Measurements from ENCODE around the gene RBCK1. TPM values are rescaled to one million over a fixed set of nuclear protein-coding genes. Genes with fewer than 3 reads are reported as not detected.

Gene RBCK1
- total and polyA plus RNA-seq, 12 donors, result 55.2 to 339 (median 128) TPM

DNA sequence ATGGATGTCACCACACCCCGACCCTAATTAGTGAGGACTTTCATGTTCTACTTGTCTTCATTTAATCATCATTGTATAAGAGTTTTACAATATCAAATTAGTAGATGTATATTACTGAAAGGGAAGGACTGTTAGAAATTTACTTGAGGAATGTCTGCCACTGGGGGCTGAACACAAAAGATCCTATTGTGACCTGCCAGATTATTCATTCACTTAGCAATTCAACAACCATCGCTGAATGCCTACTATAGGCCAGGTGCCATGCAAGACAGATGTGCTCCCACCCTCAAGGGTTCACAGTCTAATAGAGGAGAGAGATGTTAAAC, 8.0 kb upstream of the RBCK1 start:
- no peak for DNase-seq
- Histone ChIP-seq H3K4me1 (replicated peaks in 1 of 2) (peaks cover 0 to 13% of the 10 kb centered on the region in 2 donors), H3K27me3 (no peaks in the 10 kb centered on the region), H3K27ac (no peak overlapping the region), H3K9me3 (replicated peaks in 1 of 3) (no peaks in the 10 kb centered on the region), H3K4me3 (no peak overlapping the region), H3K36me3 (replicated peaks in 1 of 2) (peaks cover 0 to 7% of the 10 kb centered on the region in 2 donors)
- no peak for TF ChIP-seq POLR2A (IDR thresholded peaks at IDR 0.05)
- TF ChIP-seq, protein P1, sequence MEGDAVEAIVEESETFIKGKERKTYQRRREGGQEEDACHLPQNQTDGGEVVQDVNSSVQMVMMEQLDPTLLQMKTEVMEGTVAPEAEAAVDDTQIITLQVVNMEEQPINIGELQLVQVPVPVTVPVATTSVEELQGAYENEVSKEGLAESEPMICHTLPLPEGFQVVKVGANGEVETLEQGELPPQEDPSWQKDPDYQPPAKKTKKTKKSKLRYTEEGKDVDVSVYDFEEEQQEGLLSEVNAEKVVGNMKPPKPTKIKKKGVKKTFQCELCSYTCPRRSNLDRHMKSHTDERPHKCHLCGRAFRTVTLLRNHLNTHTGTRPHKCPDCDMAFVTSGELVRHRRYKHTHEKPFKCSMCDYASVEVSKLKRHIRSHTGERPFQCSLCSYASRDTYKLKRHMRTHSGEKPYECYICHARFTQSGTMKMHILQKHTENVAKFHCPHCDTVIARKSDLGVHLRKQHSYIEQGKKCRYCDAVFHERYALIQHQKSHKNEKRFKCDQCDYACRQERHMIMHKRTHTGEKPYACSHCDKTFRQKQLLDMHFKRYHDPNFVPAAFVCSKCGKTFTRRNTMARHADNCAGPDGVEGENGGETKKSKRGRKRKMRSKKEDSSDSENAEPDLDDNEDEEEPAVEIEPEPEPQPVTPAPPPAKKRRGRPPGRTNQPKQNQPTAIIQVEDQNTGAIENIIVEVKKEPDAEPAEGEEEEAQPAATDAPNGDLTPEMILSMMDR (IDR thresholded peaks at IDR 0.05), result no peak
- intact Hi-C loops (cut with DNase I), result no loop called here
- 41 to 67% (median 53%) methylated on average over 2 of the region's 2 CpGs for WGBS, 4 donors

DNA sequence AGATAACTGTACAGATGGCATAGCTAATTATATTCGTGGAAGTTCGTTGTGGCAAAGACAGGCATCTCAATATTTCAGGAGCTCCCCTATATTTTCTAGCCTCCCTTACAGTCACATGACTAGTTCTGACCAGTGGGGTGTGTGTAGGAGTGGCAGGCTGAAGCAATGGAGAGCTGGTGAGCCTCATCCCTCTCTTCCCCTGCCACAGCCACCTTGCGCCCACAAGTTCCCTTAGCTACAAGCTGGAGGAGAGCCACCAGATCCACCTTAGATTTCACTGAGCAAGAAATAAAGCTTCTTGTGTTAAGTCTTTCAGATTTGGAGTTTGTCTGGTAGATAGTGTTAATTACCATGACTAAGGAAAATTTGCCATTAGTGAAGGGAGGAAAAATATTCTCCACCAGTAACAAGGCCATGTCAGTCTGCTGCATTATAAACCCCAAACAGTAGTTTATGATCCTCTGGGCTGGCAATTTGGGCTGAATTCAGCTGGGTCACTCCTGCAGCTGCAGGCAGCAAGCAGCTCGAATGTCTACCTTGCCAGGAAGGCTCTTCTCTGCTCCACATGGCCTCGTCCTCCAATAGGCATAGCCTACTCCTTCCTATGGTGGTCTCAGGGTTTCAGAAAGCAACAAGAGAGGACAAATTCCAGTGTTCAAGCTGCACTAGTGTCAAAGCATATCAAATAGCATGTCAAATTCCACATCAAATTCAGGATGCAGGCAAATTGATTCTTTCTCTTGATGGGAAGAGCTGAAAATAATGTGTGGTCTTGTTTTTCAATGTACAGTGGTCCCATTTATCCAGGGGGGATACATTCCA, 7.4 kb upstream of the RBCK1 start:
- Histone ChIP-seq H3K4me3 (no peak overlapping the region), H3K36me3 (replicated peaks in 1 of 2) (peaks cover 0 to 7% of the 10 kb centered on the region in 2 donors), H3K27me3 (no peaks in the 10 kb centered on the region), H3K9me3 (replicated peaks in 1 of 3) (no peaks in the 10 kb centered on the region), H3K27ac (no peak overlapping the region), H3K4me1 (replicated peaks in 1 of 2) (peaks cover 0 to 13% of the 10 kb centered on the region in 2 donors)
- peak in 1 of 7 donors; percentile 5 for DNase-seq
- 59 to 71% (median 68%) methylated on average over 5 of the region's 5 CpGs for WGBS, 4 donors
- TF ChIP-seq, protein P1 (IDR thresholded peaks at IDR 0.05), result no peak
- no peak for TF ChIP-seq POLR2A (IDR thresholded peaks at IDR 0.05)
- intact Hi-C loops (cut with DNase I), result no loop called here

DNA sequence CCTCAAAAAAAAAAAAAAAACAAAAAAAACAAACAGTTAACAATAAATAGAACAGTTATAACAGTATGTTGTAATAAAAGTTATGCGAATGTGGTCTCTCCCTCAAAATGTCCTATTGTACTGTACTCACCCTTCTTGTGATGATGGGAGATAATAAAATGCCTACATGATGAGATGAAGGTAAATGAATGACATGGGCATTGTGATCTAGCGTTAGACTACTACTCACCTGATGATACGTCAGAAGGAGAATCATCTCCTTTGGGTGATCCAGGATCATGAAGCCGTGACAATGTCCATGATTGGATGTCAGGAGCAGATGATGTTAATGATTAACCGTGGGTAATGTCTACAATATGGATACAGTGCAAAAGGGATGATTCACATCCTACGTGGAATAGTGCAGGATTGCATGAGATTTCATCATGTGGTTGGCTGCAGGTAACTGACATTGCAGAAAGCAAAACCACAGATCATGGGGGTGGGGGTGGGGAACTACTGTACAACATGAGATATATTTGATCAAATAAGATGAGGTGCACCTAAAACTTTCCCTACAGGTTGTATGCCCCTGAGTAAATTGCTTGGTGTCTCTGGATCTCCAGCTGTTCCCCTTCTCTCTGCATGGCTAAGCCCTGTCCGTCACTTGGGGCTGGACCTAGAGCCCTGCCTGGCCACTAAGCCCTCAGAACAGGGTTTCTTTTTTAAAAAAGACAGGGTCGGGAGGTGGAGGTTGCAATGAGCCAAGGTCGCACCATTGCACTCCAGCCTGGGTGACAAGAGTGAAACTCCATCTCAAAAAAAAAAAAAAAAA, 6.2 kb upstream of the RBCK1 start:
- DNase-seq, result peak in 1 of 7 donors; percentile 12
- TF ChIP-seq, protein P1 (IDR thresholded peaks at IDR 0.05), result no peak
- no peak for TF ChIP-seq POLR2A (IDR thresholded peaks at IDR 0.05)
- H3K27me3 ChIP-seq, result no peaks in the 10 kb centered on the region
- H3K27ac ChIP-seq, result no peak overlapping the region
- peaks cover 0 to 6% of the 10 kb centered on the region in 2 donors for H3K4me1 ChIP-seq (replicated peaks in 1 of 2)
- intact Hi-C loops (cut with DNase I), result no loop called here
- no peak overlapping the region for H3K4me3 ChIP-seq
- no peaks in the 10 kb centered on the region for H3K9me3 ChIP-seq (replicated peaks in 1 of 3)
- H3K36me3 ChIP-seq (replicated peaks in 1 of 2), result peaks cover 0 to under 1% of the 10 kb centered on the region in 2 donors
- 75 to 82% (median 77%) methylated on average over 7 to 9 of the region's 9 CpGs for WGBS, 4 donors

DNA sequence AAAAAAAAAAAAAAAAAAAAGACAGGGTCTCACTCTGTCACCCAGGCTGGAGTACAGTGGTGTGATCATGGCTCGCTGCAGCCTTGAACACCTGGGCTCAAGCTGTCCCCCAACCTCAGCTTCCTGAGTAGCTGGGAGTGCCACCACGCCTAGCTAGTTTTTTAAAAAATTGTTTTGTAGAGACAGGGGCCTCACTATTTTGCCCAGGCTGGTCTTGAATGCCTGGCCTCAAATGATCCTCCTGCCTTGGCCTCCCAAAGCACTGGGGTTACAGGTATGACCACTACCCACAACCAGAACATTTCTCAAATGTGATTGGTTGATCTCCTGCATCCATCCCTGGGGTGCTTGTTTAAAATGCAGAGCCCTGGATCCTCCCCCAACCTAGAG, 5.6 kb upstream of the RBCK1 start:
- H3K27me3 ChIP-seq, result no peaks in the 10 kb centered on the region
- no peak overlapping the region for H3K27ac ChIP-seq
- no peaks in the 10 kb centered on the region for H3K36me3 ChIP-seq (replicated peaks in 1 of 2)
- TF ChIP-seq POLR2A (IDR thresholded peaks at IDR 0.05), result no peak
- TF ChIP-seq, protein P1 (IDR thresholded peaks at IDR 0.05), result no peak
- H3K4me3 ChIP-seq, result no peak overlapping the region
- intact Hi-C loops (cut with DNase I), result no loop called here
- WGBS, 4 donors, result 83 to 95% (median 86%) methylated on average over 2 of the region's 2 CpGs
- DNase-seq, result no peak
- H3K9me3 ChIP-seq (replicated peaks in 1 of 3), result no peaks in the 10 kb centered on the region
- peaks cover 0 to 5% of the 10 kb centered on the region in 2 donors for H3K4me1 ChIP-seq (replicated peaks in 1 of 2)

Measured in adrenal gland (tissue), 12 donors.